ENCODE measurements around the gene GOLPH3L. TPM values are rescaled to one million over a fixed set of nuclear protein-coding genes. Genes with fewer than 3 reads are reported as not detected.
"Not testable (repeated sequence)": the region's sequence is repeated elsewhere in the genome, so short reads cannot be mapped to it uniquely, and the experiment has no call there.

The GOLPH3L gene
- total RNA-seq, 2 donors from 2014 or later, result 45.1 to 45.2 TPM

DNA sequence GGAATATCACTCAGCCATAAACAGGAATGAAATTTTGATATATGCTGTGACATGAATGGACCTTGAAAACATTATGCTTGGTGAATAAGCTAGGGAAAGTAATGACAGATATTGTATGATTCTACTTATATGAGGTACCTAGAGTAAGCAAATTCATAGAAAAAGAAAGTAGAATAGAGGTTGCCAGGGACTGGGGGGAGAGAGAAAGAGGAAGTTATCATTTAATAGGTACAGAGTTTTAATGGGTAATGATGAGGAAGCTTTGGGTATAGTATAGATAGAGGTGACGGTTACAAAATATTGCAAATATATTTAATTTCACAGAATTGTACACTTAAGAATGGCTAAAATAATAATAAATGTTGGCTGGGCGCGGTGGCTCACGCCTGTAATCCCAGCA, 36.4 kb downstream of the GOLPH3L start:
- Histone ChIP-seq H3K4me1 (ENCODE audit: control insufficient read depth, insufficient read depth, low read length) (no peaks in the 10 kb centered on the region), H3K4me3 (ENCODE audit: low read length) (peak overlapping the region; percentile 36), H3K9ac (ENCODE audit: extremely low read depth, low read length, poor library complexity, severe bottlenecking) (no peak overlapping the region), H3K36me3 (ENCODE audit: control insufficient read depth, insufficient read depth, low read length) (peaks cover 68% of the 10 kb centered on the region), H3K9me3 (ENCODE audit: control insufficient read depth, low read length) (peaks cover 33% of the 10 kb centered on the region), H3K27ac (ENCODE audit: low read depth, low read length) (no peak overlapping the region), H3K27me3 (ENCODE audit: control insufficient read depth, insufficient read depth, low read length, poor library complexity, severe bottlenecking) (no peaks in the 10 kb centered on the region)
- H3K36me3 Mint-ChIP-seq (ENCODE audit: low read depth), result peaks cover 78% of the 10 kb centered on the region
- no peak overlapping the region for H3K4me3 Mint-ChIP-seq
- TF ChIP-seq CTCF (conservative IDR thresholded peaks at IDR 0.05), result no peak
- H3K4me1 Mint-ChIP-seq, result peaks cover 15% of the 10 kb centered on the region
- no peak for DNase-seq
- 82 to 93% methylated on average over 3 of the region's 4 CpGs for WGBS, 2 experiments (ENCODE audit: insufficient coverage in 1 of 2, insufficient read length in 1 of 2)
- no peaks in the 10 kb centered on the region for H3K27me3 Mint-ChIP-seq (ENCODE audit: insufficient read depth)
- H3K27ac Mint-ChIP-seq, result no peak overlapping the region
- H3K9me3 Mint-ChIP-seq, result peaks cover 23% of the 10 kb centered on the region

GRCh38 chr1:150657064-150657463, 39.9 kb downstream of the GOLPH3L start:
- not testable (repeated sequence) for H3K27me3 ChIP-seq (ENCODE audit: control insufficient read depth, insufficient read depth, low read length, poor library complexity, severe bottlenecking); H3K27me3 Mint-ChIP-seq (ENCODE audit: insufficient read depth); H3K4me1 ChIP-seq (ENCODE audit: control insufficient read depth, insufficient read depth, low read length); H3K9ac ChIP-seq (ENCODE audit: extremely low read depth, low read length, poor library complexity, severe bottlenecking); H3K27ac ChIP-seq (ENCODE audit: low read depth, low read length); H3K4me3 Mint-ChIP-seq; H3K27ac Mint-ChIP-seq; H3K4me3 ChIP-seq (ENCODE audit: low read length); DNase-seq
- Mint-ChIP-seq H3K4me1 (peaks cover 24% of the 10 kb centered on the region), H3K9me3 (peaks cover 23% of the 10 kb centered on the region), H3K36me3 (ENCODE audit: low read depth) (peaks cover 77% of the 10 kb centered on the region)
- H3K9me3 ChIP-seq (ENCODE audit: control insufficient read depth, low read length), result peaks cover 33% of the 10 kb centered on the region
- 94 to 100% methylated on average over 3 to 4 of the region's 4 CpGs for WGBS, 2 experiments (ENCODE audit: insufficient coverage in 1 of 2, insufficient read length in 1 of 2)
- peaks cover 63% of the 10 kb centered on the region for H3K36me3 ChIP-seq (ENCODE audit: control insufficient read depth, insufficient read depth, low read length)

DNA sequence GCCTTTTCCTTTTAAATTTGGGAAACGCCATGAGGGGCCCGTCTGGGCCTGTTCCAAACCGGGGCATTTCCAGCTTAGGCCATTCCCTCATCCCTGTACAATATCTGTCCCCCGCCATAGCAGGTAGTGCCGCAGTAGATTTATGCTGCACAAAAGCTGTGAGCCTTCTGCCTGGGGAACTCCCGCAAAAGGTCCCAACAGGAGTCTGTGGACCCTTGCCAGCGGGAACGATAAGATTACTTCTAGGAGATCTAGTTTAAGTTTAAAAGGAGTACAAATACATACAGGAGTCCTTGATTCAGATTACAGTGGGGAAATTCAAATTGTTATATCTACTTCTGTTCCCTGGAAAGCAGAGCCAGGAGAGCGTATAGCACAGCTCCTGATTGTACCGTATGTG, 42.3 kb downstream of the GOLPH3L start:
- H3K9me3 Mint-ChIP-seq; H3K27me3 ChIP-seq (ENCODE audit: control insufficient read depth, insufficient read depth, low read length, poor library complexity, severe bottlenecking); H3K4me1 ChIP-seq (ENCODE audit: control insufficient read depth, insufficient read depth, low read length); DNase-seq; H3K4me3 ChIP-seq (ENCODE audit: low read length); H3K27me3 Mint-ChIP-seq (ENCODE audit: insufficient read depth); H3K9ac ChIP-seq (ENCODE audit: extremely low read depth, low read length, poor library complexity, severe bottlenecking); H3K27ac ChIP-seq (ENCODE audit: low read depth, low read length); H3K4me3 Mint-ChIP-seq: not testable (repeated sequence)
- H3K36me3 ChIP-seq (ENCODE audit: control insufficient read depth, insufficient read depth, low read length), result peaks cover 46% of the 10 kb centered on the region
- Mint-ChIP-seq H3K27ac (peak overlapping the region; percentile 3), H3K4me1 (peaks cover 33% of the 10 kb centered on the region), H3K36me3 (ENCODE audit: low read depth) (peaks cover 70% of the 10 kb centered on the region)
- peaks cover 13% of the 10 kb centered on the region for H3K9me3 ChIP-seq (ENCODE audit: control insufficient read depth, low read length)
- WGBS, 2 experiments (ENCODE audit: insufficient coverage in 1 of 2, insufficient read length in 1 of 2), result 95 to 98% methylated on average over 5 to 10 of the region's 10 CpGs

DNA sequence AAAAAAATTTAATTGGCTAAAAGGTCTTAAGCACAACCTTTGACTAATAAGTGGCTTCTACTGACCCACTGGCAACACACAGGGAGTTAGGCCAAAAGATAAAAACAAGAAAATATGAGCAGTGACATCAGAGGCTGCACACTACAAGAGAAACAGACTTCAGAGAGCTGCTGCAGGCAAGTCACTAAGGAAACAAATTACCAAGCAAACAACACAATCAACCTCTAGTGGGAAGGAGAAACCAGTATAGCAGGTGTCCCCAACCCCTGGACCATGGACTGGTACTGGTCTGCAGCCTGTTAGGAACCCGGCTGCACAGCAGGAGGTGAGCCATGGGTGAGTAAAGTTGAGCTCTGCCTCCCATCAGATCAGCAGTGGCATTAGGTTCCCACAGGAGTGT, 46.8 kb downstream of the GOLPH3L start:
- H3K4me1 ChIP-seq (ENCODE audit: control insufficient read depth, insufficient read depth, low read length), result peaks cover 7% of the 10 kb centered on the region
- no peak for TF ChIP-seq CTCF (conservative IDR thresholded peaks at IDR 0.05)
- H3K4me3 Mint-ChIP-seq, result no peak overlapping the region
- peaks cover 58% of the 10 kb centered on the region for H3K36me3 Mint-ChIP-seq (ENCODE audit: low read depth)
- peaks cover 58% of the 10 kb centered on the region for H3K36me3 ChIP-seq (ENCODE audit: control insufficient read depth, insufficient read depth, low read length)
- H3K27ac ChIP-seq (ENCODE audit: low read depth, low read length), result no peak overlapping the region
- no peak overlapping the region for H3K27ac Mint-ChIP-seq
- H3K9ac ChIP-seq (ENCODE audit: extremely low read depth, low read length, poor library complexity, severe bottlenecking), result no peak overlapping the region
- no peaks in the 10 kb centered on the region for H3K9me3 Mint-ChIP-seq
- no peaks in the 10 kb centered on the region for H3K27me3 ChIP-seq (ENCODE audit: control insufficient read depth, insufficient read depth, low read length, poor library complexity, severe bottlenecking)
- H3K4me3 ChIP-seq (ENCODE audit: low read length), result no peak overlapping the region
- no peaks in the 10 kb centered on the region for H3K27me3 Mint-ChIP-seq (ENCODE audit: insufficient read depth)
- no peak for DNase-seq
- WGBS, 2 experiments (ENCODE audit: insufficient coverage in 1 of 2, insufficient read length in 1 of 2), result 83% methylated on average over 1 of the region's 1 CpG; no CpG with 5 or more reads in 1 of the 2 experiments
- no peaks in the 10 kb centered on the region for H3K9me3 ChIP-seq (ENCODE audit: control insufficient read depth, low read length)
- peaks cover 32% of the 10 kb centered on the region for H3K4me1 Mint-ChIP-seq
